WI38 (cell line): ENCODE results near the gene MVB12B.

Source experiments
- H3K4me3 ChIP-seq: 2 replicates; pipeline ENCODE4 v1.5.1; 2011; ENCODE audit warnings: low read depth, mild to moderate bottlenecking, control low read depth, low read length
- TF ChIP-seq, protein P1 (sequence below): IDR thresholded peaks from 2 replicates; pipeline ENCODE4 v1.5.1; 2012; ENCODE audit warnings: low read depth, mild to moderate bottlenecking, control low read depth, low read length

Gene MVB12B

DNA sequence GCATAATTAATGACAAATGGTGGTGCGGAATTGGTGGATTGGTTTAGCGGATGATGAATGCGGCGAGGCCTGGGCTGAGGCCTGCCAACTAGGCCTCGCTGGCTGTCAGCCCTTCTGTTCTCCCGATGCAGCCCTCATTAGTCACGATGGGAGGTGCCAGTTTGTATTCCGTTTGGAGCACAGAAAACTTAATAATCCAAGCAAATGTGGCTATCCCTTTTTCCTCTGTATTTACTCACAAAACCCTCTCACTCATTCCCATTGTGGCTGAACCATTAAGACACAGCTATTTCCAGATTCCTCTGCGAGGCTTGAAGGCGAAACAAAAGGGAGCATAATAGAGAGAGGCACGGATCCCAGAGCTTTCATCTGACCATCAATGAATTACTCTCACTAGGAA, 114.3 kb downstream of the MVB12B start:
- H3K4me3 ChIP-seq = no peak overlapping the region
- TF ChIP-seq, protein P1, sequence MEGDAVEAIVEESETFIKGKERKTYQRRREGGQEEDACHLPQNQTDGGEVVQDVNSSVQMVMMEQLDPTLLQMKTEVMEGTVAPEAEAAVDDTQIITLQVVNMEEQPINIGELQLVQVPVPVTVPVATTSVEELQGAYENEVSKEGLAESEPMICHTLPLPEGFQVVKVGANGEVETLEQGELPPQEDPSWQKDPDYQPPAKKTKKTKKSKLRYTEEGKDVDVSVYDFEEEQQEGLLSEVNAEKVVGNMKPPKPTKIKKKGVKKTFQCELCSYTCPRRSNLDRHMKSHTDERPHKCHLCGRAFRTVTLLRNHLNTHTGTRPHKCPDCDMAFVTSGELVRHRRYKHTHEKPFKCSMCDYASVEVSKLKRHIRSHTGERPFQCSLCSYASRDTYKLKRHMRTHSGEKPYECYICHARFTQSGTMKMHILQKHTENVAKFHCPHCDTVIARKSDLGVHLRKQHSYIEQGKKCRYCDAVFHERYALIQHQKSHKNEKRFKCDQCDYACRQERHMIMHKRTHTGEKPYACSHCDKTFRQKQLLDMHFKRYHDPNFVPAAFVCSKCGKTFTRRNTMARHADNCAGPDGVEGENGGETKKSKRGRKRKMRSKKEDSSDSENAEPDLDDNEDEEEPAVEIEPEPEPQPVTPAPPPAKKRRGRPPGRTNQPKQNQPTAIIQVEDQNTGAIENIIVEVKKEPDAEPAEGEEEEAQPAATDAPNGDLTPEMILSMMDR = no peak

DNA sequence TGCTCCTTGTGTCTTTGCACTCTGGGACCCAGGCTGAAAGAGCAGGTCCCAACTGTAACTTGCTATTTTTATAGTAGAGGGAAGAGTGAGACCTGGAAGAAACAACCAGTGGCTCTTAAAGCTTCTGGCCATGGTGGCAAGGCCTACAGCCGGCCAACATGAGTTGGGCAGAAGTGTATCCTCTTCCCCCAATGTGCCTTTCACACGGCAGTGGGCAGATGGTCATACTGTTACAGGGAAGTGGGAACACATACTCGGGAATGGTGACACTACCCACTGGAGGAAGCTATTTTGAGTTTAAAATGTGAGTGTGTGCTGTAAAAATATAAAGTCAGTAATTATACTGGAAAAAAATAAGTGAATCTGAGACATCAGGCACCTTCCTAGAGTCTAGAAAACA, 116.0 kb downstream of the MVB12B start:
- no peak overlapping the region for H3K4me3 ChIP-seq
- TF ChIP-seq, protein P1 = no peak

DNA sequence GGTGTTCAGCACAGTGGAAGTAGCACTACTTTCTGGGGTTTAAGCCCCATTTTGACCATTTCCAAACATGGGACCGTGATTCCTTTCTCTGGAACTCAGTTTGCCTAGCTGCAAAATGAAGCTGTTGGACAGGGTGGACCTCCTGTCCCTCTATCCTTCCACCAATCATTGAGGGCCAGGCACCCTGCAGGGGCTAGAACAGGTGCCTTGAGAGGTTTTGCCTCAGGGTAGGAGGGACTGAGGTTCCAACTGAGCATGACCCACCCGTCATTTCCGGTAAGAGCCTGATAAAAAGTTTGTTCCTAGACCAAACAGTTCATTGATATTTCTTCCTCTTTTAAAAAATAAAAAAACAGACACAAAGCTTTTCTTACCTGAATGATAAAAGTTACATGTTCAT, 116.5 kb downstream of the MVB12B start:
- H3K4me3 ChIP-seq = no peak overlapping the region

DNA sequence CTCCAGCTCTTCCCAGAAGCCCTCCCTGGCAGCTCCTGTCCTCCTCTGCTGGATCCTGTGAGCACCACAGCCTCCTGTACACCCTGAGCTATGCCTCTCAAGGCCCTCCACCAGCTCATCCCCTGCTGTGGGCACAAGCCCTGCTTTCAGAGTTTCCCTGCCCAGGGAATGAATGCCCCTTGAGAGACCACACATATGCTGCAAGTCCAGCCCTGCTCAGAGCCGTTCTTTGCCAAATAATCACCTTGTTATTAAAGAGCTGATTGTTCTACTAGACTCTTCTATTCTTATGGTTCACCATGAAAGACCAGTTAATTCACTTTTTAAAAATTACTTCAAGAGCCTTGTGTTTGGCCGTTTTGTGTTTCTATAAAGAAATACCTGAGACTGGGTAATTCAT, 121.5 kb downstream of the MVB12B start:
- no peak overlapping the region for H3K4me3 ChIP-seq
- TF ChIP-seq, protein P1 = no peak

More for the DNA sequence above, 116.5 kb downstream of the MVB12B start:
- TF ChIP-seq, protein P1 = no peak

DNA sequence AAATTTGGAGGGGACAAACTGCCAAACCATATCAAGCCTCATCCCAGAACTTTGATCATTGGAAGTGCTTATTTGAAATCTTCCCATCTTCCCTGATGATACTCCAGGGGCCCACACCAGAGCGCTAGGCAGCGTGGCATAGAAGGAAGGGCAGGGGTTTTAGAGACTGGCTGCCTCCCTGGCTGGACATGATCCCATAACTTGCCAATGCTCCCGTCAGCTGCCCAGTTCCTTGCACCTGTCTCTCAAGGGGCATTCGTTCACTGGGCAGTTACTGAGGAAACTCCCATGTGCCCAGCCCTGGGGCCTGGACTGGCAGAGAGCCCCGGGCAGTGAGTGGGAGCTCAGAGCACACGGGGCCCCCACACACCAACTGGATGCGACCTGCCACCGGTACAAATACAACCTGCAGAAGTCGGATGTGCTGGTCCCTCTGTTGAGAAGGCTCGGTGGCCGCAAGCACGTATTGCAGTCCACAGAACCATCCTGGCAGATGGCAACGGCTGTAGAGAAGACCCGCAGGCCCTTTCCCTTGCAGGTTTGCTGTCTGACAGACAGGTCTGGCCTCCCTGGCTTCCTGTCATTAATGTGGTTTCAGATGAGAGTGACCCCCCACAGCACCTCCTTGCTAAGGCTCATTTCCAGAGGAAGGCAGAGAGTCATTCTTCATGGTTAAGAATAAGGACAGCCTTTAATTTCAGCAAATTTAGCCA, 122.4 kb downstream of the MVB12B start:
- no peak overlapping the region for H3K4me3 ChIP-seq
- TF ChIP-seq, protein P1 = no peak

DNA sequence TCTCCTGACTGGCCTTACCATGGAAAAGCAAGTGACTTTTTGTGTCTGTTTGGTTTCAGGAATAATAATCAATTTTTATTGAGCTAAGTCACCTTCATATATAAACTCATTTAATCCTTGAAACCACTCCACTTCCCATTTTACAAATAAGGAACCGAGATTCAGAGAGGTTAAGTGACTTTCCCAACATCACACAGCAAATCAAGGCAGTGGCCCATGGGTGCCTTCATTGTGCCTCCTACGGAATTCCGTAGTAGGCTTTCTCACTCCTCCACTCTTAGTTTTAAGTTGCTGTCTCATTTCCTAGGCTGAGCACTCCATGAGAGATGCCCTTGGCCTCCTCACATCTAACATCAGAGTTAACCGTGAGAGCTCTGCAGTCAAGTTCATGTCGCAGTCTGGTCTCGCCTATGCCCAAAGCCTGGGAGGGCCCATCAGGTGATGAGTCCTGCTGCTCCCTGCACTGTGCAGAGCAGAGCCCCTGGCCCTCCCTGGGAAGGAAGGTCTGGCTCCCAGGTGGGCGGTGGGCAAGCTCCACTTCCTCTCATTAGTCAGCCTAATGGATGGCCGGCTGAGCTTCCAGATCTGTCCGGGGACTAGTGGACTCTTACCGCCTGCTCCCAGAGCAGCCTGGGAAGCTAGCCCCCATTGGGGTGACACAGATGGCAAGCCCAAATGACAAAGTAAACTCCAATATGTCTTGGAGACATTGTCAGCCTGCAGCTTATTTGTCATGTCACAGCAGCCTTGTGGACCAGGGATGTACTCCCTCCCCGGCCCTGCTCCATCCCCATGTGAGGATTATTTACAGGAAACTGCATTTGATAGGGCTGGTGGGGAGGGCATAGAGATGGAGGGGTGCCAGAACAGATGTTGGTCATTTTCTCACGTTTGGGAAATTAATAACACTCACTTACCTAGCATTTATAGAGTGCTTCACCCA, 123.4 kb downstream of the MVB12B start:
- no peak overlapping the region for H3K4me3 ChIP-seq
- TF ChIP-seq, protein P1 = no peak

DNA sequence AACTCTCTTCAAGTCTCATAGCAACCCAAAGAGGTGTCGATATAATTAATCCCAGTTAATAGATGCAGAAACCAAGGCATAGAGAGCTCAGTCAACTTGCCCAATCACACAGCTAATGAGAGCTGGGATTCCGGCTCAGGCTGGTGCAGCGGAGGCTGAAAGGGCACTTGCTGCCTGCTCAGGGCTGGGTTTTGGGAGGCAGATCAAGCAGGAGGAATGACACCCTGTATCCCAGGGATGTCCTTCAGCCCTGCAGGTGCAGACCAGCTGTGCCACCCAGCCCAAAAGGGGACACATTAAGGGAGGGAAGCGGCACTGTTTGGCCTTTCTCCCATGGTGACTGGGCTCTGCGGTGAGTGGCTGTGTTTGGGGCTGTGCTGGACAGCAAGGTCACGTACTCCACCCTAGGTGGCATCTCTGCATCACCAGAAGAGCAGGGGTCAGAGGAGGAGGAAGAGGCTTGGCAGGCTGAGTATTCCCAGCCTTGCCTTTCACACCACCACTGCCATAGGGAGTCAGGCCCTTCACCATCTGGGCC, 124.1 kb downstream of the MVB12B start:
- TF ChIP-seq, protein P1 = no peak
- H3K4me3 ChIP-seq = no peak overlapping the region
